K562 (cell line): Measurements from ENCODE around the gene MET. TPM values are rescaled to one million over a fixed set of nuclear protein-coding genes. Genes with fewer than 3 reads are reported as not detected.

Experiments used
- ATAC-seq: fragments of 200-7000 bp; cut with Tn5 transposase; 3 replicates; pipeline ENCODE4 v1.9.1; 2020; ENCODE audit warnings: moderate library complexity
- BruUV-seq: library from RNA; stranded (reverse); fragments of 400-500 nt; replicated peaks from 2 replicates; lab custom pipeline; 2021; lab: Mats Ljungman, UMichigan
- CTCF ChIA-PET: fragments of 300-600 bp; formaldehyde crosslinking; extraction: SDS; loops from one replicate; lab custom pipeline; 2021; ENCODE audit warnings: low intra/inter-chr PET ratio; lab: Yijun Ruan, JAX
- POLR2A ChIA-PET: fragments of 300-600, 350-650 bp; sonication (Branson Sonifier 250); formaldehyde crosslinking; extraction: SDS; loops from one replicate; lab custom pipeline; 2021; ENCODE audit warnings: antibody characterized with exemption, inconsistent platforms; lab: Yijun Ruan, JAX
- DNase-seq, 4 experiments: peaks; one replicate each; pipeline versions ENCODE4 v3.0.0 to v3.0.0-alpha.2; 2011 to 2018; ENCODE audit warnings: low spot score in 3 of 4, mixed read lengths in 3 of 4; ENCODE audit errors: extremely low read depth in 1 of 4
- FAIRE-seq: peaks from 2 replicates; lab custom pipeline; 2011; peaks lifted over from hg19 to GRCh38; lab: Jason Lieb, UNC
- H2AFZ ChIP-seq: 2 replicates; pipeline ENCODE4 v1.6.0; 2011; ENCODE audit warnings: low read depth, low read length, control low read depth, inconsistent platforms
- H3K27ac ChIP-seq: fragments of 200-600 bp; 3 replicates; pipeline ENCODE4 v1.8.0; 2011; ENCODE audit warnings: low read depth, mild to moderate bottlenecking, control low read depth, inconsistent platforms, low read length, moderate library complexity, mixed read lengths; ENCODE audit errors: extremely low read depth
- H3K27me3 ChIP-seq, 2 experiments: fragments of 300-600 bp in 1 of 2; 2 replicates in 1 of 2; 3 replicates in 1 of 2; pipeline versions ENCODE4 v1.6.0 to v1.8.0; 2011; ENCODE audit warnings: inconsistent platforms in 2 of 2, low read length in 2 of 2, mild to moderate bottlenecking in 1 of 2, mixed read lengths in 1 of 2, moderate library complexity in 1 of 2; ENCODE audit not compliant: control insufficient read depth in 2 of 2, insufficient read depth in 2 of 2
- H3K36me3 ChIP-seq: fragments of 300-600 bp; 3 replicates; pipeline ENCODE4 v1.8.0; 2011; ENCODE audit warnings: mild to moderate bottlenecking, low read length, inconsistent platforms; ENCODE audit not compliant: control insufficient read depth, insufficient read depth
- H3K4me1 ChIP-seq, 2 experiments: fragments of 200-600 bp in 1 of 2; replicated peaks in 1 of 2; 2 replicates in 1 of 2; 3 replicates in 1 of 2; pipeline versions ENCODE4 v1.5.1 to v1.8.0; 2011; ENCODE audit warnings: inconsistent platforms in 2 of 2, low read length in 2 of 2, mild to moderate bottlenecking in 1 of 2, mixed read lengths in 1 of 2, moderate library complexity in 1 of 2; ENCODE audit not compliant: control insufficient read depth in 2 of 2, insufficient read depth in 2 of 2
- H3K4me2 ChIP-seq: 2 replicates; pipeline ENCODE4 v1.6.1; 2011; ENCODE audit warnings: low read length, control low read depth, inconsistent platforms, mixed read lengths; ENCODE audit not compliant: insufficient read depth
- H3K4me3 ChIP-seq: fragments of 200-600 bp; sonication (generic), shearing (Covaris generic); 2 replicates; pipeline ENCODE4 v1.5.1; 2016; ENCODE audit warnings: control low read depth, inconsistent platforms
- H3K79me2 ChIP-seq: fragments of 200-600 bp; 3 replicates; pipeline ENCODE4 v1.8.0; 2011; ENCODE audit warnings: low read length, inconsistent platforms; ENCODE audit not compliant: control insufficient read depth, insufficient read depth
- H3K9ac ChIP-seq, 2 experiments: 2 replicates each; pipeline versions ENCODE4 v1.6.0 to v1.6.1; 2011; ENCODE audit warnings: low read depth in 2 of 2, low read length in 2 of 2, control low read depth in 1 of 2, inconsistent platforms in 1 of 2, mild to moderate bottlenecking in 1 of 2, mixed read lengths in 1 of 2; ENCODE audit not compliant: insufficient read depth in 1 of 2
- H3K9me1 ChIP-seq: one replicate; pipeline ENCODE4 v1.6.0; 2011; ENCODE audit warnings: inconsistent platforms, mild to moderate bottlenecking, low read length, moderate library complexity; ENCODE audit not compliant: control insufficient read depth, insufficient read depth
- H3K9me3 ChIP-seq: replicated peaks from 2 replicates; pipeline ENCODE4 v1.5.1; 2011; ENCODE audit warnings: low read depth, low read length, inconsistent platforms; ENCODE audit not compliant: control insufficient read depth, insufficient read depth
- H4K20me1 ChIP-seq: replicated peaks from 2 replicates; pipeline ENCODE4 v1.6.1; 2011; ENCODE audit warnings: low read length, inconsistent platforms, mixed read lengths; ENCODE audit not compliant: control insufficient read depth, insufficient read depth
- CBX2 ChIP-seq: fragments of 200-600 bp; sonication (generic); IDR thresholded peaks from one replicate; pipeline ENCODE4 v1.6.1; 2012; ENCODE audit warnings: mild to moderate bottlenecking, low read length, inconsistent platforms; ENCODE audit not compliant: insufficient read depth, poor library complexity, severe bottlenecking
- CREB3 ChIP-seq: fragments of 450-650 bp; conservative IDR thresholded peaks from 2 replicates; pipeline ENCODE4 v1.6.1; 2016; ENCODE audit warnings: missing genetic modification characterization, low read depth, mild to moderate bottlenecking, missing compliant biosample characterization, moderate library complexity
- DPF2 ChIP-seq: fragments of 450-650 bp; IDR thresholded peaks from 2 replicates; pipeline ENCODE4 v1.6.1; 2016
- MXD1 ChIP-seq: fragments of 250-450 bp; sonication (Bioruptor Pico); IDR thresholded peaks from 2 replicates; pipeline ENCODE4 v1.8.0; 2021; ENCODE audit warnings: borderline replicate concordance, mild to moderate bottlenecking, moderate library complexity; ENCODE audit not compliant: poor library complexity, severe bottlenecking
- THRB ChIP-seq: fragments of 450-650 bp; formaldehyde crosslinking; conservative IDR thresholded peaks from 2 replicates; pipeline ENCODE4 v1.4.0; 2022; ENCODE audit warnings: mild to moderate bottlenecking, missing genetic modification characterization
- TRIM25 ChIP-seq: fragments of 450-650 bp; IDR thresholded peaks from 2 replicates; pipeline ENCODE4 v1.7.0; 2016; ENCODE audit warnings: borderline replicate concordance
- ZNF436 ChIP-seq: fragments of 250-450, 450-650 bp; sonication (Bioruptor Pico); formaldehyde crosslinking; IDR thresholded peaks from 2 replicates; pipeline ENCODE4 v1.7.0; 2020; ENCODE audit warnings: mild to moderate bottlenecking
- WGBS: fragments of 100-300 bp; shearing (Covaris generic); methylation state at CpG from one replicate; pipeline ENCODE4 v1.1.6; 2016; ENCODE audit warnings: low coverage, mixed read lengths; ENCODE audit not compliant: insufficient coverage; ENCODE audit errors: missing lambda C conversion rate; 5-methylcytosine and 5-hydroxymethylcytosine counted together
- in situ Hi-C: fragments of 300-500 bp; cut with MboI; formaldehyde crosslinking; loops from 4 replicates; pipeline ENCODE4 v1.15.0; 2018; ENCODE audit warnings: inconsistent platforms, mixed read lengths
- intact Hi-C: fragments of 100-400 bp; cut with micrococcal nuclease; formaldehyde crosslinking; loops from 2 replicates; pipeline ENCODE4 v1.14.2; 2022
- polyA plus RNA-seq, 8 experiments: library from polyadenylated mRNA; depleted of rRNA in 4 of 8; stranded (reverse) in 5 of 8; unstranded in 3 of 8; fragments of >200 nt; fragmentation: Nextera tagmentation in 2 of 8; fragmentation: Illumina TruSeq in 1 of 8; extraction: Ambion mirVana in 2 of 8; extraction: Trizol in 1 of 8; gene quantifications; 2 replicates each; pipeline versions ENCODE4 v1.2.1 to v1.2.3, GENCODE V29; 2011 to 2014; ENCODE audit warnings: inconsistent platforms in 1 of 8, missing spikeins in 1 of 8
- total RNA-seq, 7 experiments: library from RNA; depleted of rRNA in 6 of 7; stranded (reverse); fragments of >200 nt in 6 of 7; fragmentation: Illumina TruSeq in 2 of 7; extraction: Trizol in 2 of 7; gene quantifications; 2 replicates each; pipeline versions ENCODE4 v1.2.1 to v1.2.3, GENCODE V29; 2011 to 2021; ENCODE audit warnings: low replicate concordance in 1 of 7

The MET gene
- total and polyA plus RNA-seq, 9 of the 15 experiments (the other 6 are each of a cell fraction or from before 2014, with no cell fraction given) = 0.84 to 2.4 (median 1.1) TPM

GRCh38 chr7:116770941-116771340 is 98.9 kb downstream of the MET start:
- Histone ChIP-seq H3K36me3 (no peaks in the 10 kb centered on the region), H4K20me1 (no peaks in the 10 kb centered on the region), H3K79me2 (no peaks in the 10 kb centered on the region), H3K9ac (no peak overlapping the region), H3K9me1 (no peaks in the 10 kb centered on the region), H3K9me3 (no peaks in the 10 kb centered on the region), H3K4me2 (no peak overlapping the region), H3K4me1 (no peaks in the 10 kb centered on the region), H2AFZ (no peak overlapping the region), H3K27me3 (peaks cover 0 to 7% of the 10 kb centered on the region in 2 experiments; a peak in 1 of 5 replicates), H3K4me3 (no peak overlapping the region), H3K27ac (no peak overlapping the region)
- no peak for DNase-seq
- no peak for FAIRE-seq
- ChIA-PET POLR2A (interaction anchor here (1.0 kb wide), 1 partner anchor 12 kb away, joined by 3 read pairs; no protein-coding TSS in a partner anchor), CTCF (no interaction called here)
- no peak for ATAC-seq
- BruUV-seq = no TSS peak
- in situ Hi-C loops = no loop called here
- TF ChIP-seq MXD1 (no peak), TRIM25 (no peak), THRB (no peak), CBX2 (no peak), CREB3 (tag) (no peak), DPF2 (no peak), ZNF436 (CRISPR knock-in tag) (no peak)
- WGBS = 0% methylated on average over 1 of the region's 1 CpG
- intact Hi-C loops = no loop called here
